Measurements from ENCODE around the gene PDE4C. TPM values are rescaled to one million over a fixed set of nuclear protein-coding genes. Genes with fewer than 3 reads are reported as not detected.

The PDE4C gene
- 69.8 TPM for total RNA-seq (ENCODE audit: unreplicated experiment)
- long read RNA-seq, partial matches to known transcripts = 1 of 7 reads
- long read RNA-seq, other reads (novel, unspliced or antisense) = 6 of 7 reads

DNA sequence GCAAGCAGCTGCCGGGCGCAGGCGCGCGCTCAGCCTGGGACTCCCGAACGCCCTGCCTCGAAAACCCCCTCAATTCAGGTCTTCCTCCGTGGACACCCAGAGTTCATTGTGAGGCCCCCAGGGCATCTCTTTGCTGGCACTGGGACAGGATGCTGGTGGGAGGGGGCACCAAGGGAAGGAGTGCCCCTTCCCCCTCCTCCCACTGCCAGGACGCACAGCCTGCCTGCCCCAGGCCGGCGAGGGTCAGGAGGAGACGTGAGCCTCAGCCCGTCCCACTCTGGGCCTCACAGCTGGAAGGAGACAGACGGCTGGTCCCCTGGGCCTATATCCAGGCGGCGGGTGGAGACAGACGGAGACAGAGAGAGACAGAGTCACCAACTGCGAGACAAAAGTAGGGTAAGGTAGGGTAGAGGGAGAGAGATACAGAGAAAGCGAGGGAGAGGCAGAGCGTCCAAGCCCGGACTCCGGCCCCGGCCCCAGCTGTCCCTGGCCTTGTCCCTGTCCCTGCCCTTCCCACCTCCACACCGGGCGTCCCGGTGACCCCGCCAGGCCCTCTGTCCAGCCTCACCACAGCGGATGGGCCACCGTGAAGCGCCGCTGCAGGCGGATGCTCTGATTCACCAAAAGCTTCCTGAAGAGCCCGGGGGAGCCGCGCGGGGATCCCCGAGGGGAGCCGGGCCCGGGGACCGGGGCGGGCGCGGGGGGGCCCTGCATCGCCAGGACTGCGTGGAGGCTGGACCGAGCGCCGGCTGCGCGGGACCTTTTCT is at the start of gene PDE4C:
TSS of gene PDE4C (minus strand) at position 737 of the 767 bp plus-strand sequence. CDS start at position 714, 23 bp downstream.
- TF ChIP-seq, protein P1, sequence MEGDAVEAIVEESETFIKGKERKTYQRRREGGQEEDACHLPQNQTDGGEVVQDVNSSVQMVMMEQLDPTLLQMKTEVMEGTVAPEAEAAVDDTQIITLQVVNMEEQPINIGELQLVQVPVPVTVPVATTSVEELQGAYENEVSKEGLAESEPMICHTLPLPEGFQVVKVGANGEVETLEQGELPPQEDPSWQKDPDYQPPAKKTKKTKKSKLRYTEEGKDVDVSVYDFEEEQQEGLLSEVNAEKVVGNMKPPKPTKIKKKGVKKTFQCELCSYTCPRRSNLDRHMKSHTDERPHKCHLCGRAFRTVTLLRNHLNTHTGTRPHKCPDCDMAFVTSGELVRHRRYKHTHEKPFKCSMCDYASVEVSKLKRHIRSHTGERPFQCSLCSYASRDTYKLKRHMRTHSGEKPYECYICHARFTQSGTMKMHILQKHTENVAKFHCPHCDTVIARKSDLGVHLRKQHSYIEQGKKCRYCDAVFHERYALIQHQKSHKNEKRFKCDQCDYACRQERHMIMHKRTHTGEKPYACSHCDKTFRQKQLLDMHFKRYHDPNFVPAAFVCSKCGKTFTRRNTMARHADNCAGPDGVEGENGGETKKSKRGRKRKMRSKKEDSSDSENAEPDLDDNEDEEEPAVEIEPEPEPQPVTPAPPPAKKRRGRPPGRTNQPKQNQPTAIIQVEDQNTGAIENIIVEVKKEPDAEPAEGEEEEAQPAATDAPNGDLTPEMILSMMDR (IDR thresholded peaks at IDR 0.05; ENCODE audit: partially characterized antibody, unreplicated experiment) = no peak
- peak; percentile 84 for DNase-seq
- H3K4me1 Mint-ChIP-seq (ENCODE audit: low read depth, unreplicated experiment) = peaks cover 10% of the 10 kb centered on the region
- peak within 1 kb of the TSS; percentile 94 for H3K4me3 Mint-ChIP-seq (ENCODE audit: unreplicated experiment)
- peak within 1 kb of the TSS; percentile 94 for H3K27ac Mint-ChIP-seq (ENCODE audit: unreplicated experiment)
- peaks cover 8% of the 10 kb centered on the region for H3K9me3 Mint-ChIP-seq (ENCODE audit: unreplicated experiment)
- H3K36me3 Mint-ChIP-seq (ENCODE audit: unreplicated experiment) = no peaks in the 10 kb centered on the region
- peaks cover 12% of the 10 kb centered on the region for H3K27me3 Mint-ChIP-seq (ENCODE audit: unreplicated experiment)

DNA sequence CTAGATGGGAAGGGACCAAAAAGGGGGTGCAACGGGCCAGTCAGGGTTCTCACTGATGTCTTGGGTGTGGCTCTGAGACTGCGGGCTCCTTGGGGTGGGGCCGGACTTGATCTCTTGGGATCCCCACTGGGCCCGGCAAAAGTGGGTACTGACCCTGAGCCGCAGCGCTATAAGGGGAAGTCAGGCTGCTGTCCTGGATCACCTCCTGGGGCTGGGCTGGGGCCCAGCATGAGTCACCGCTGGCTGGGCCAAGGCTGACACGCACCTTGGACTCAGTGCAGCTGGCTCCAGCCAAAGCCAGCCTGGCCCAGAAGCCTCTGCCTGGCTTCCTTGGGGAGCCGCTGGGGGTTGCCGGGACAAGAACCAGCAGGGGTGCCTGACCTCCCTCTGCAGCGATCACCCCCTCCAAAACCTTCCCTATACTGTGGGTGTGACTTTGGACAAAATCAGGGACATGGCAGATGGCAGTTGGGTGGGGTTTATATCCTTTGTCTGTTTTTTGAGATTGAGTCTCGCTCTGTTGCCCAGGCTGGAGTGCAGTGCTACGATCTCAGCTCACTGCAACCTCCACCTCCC is 48.6 kb upstream of the PDE4C start:
- H3K4me1 Mint-ChIP-seq (ENCODE audit: low read depth, unreplicated experiment) = peaks cover 8% of the 10 kb centered on the region
- no peak for DNase-seq

DNA sequence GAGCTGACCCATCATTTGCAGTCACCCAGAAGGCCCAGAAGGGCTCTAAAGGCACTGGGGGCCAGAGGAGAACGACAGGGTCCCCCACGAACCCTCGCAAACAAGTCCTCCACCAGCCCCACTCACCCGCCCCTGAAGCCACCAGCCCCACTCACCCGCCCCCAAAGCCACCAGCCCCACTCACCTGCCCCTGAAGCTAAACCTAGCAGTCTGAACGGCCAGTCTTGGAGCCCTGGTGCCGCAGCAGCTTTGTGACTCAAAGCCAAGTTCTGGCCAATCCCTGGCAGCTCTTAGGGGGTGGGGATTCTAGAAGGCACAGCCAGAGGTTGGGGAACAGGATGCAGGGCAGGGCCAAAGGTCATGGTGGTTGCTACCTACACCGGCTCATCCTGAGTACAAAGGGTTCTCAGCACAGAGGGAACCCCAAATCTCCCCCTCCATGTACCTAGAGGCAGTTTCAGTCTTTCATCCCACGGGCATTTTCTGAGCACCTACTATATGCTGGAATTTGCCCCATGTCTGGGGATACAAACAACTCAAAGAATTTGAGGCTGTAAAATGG is 48.1 kb upstream of the PDE4C start, which contains the start of gene IQCN:
TSS of gene IQCN (minus strand) at position 234 of the 562 bp plus-strand sequence. CDS start 4,974 bp downstream, outside the sequence.
- DNase-seq = no peak

More for the DNA sequence above, 48.6 kb upstream of the PDE4C start:
- H3K36me3 Mint-ChIP-seq (ENCODE audit: unreplicated experiment) = peaks cover 8% of the 10 kb centered on the region
- peak overlapping the region; percentile 28 for H3K27ac Mint-ChIP-seq (ENCODE audit: unreplicated experiment)
- no peak overlapping the region for H3K4me3 Mint-ChIP-seq (ENCODE audit: unreplicated experiment)
- H3K27me3 Mint-ChIP-seq (ENCODE audit: unreplicated experiment) = peaks cover 15% of the 10 kb centered on the region
- peaks cover 16% of the 10 kb centered on the region for H3K9me3 Mint-ChIP-seq (ENCODE audit: unreplicated experiment)
- TF ChIP-seq, protein P1 (IDR thresholded peaks at IDR 0.05; ENCODE audit: partially characterized antibody, unreplicated experiment) = no peak

DNA sequence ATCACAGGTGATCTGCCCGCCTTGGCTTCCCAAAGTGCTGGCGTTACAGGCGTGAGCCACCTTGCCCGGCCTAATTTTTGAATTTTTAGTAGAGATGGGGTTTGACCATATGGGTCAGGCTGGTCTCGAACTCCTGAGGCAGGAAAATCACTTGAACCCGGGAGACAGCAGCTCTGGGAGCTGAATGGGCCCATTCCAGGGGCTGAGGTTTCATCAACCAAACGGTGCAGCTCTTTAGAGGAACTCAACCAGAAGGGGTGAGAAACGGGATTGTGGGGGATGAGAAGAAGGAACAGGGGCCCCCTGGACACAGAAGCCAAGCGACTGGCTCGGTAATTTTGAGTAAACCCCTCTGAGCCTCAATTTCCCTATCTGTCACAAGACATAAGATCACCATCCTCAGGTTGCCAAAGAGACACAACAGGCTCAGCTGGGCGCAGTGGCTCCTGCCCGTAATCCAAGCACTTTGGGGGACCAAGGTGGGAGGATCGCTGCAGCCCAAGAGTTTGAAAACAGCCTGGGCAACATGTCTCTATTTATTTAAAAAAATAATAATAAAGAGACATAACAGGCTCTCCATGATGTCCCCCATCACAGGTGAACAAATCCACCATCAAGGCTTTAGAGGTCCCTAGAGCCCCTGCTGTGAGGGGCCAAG is 47.5 kb upstream of the PDE4C start:
- peaks cover 5% of the 10 kb centered on the region for H3K9me3 Mint-ChIP-seq (ENCODE audit: unreplicated experiment)

More for the DNA sequence above, 48.1 kb upstream of the PDE4C start, which contains the start of gene IQCN:
- TF ChIP-seq, protein P1 (IDR thresholded peaks at IDR 0.05; ENCODE audit: partially characterized antibody, unreplicated experiment) = no peak
- H3K36me3 Mint-ChIP-seq (ENCODE audit: unreplicated experiment) = peaks cover 2% of the 10 kb centered on the region
- H3K4me1 Mint-ChIP-seq (ENCODE audit: low read depth, unreplicated experiment) = peaks cover 4% of the 10 kb centered on the region
- H3K9me3 Mint-ChIP-seq (ENCODE audit: unreplicated experiment) = peaks cover 11% of the 10 kb centered on the region
- peak within 1 kb of the TSS; percentile 28 for H3K27ac Mint-ChIP-seq (ENCODE audit: unreplicated experiment)
- peaks cover 9% of the 10 kb centered on the region for H3K27me3 Mint-ChIP-seq (ENCODE audit: unreplicated experiment)
- H3K4me3 Mint-ChIP-seq (ENCODE audit: unreplicated experiment) = no peak within 1 kb of the TSS

More for the DNA sequence above, 47.5 kb upstream of the PDE4C start:
- H3K4me1 Mint-ChIP-seq (ENCODE audit: low read depth, unreplicated experiment) = peaks cover 2% of the 10 kb centered on the region
- TF ChIP-seq, protein P1 (IDR thresholded peaks at IDR 0.05; ENCODE audit: partially characterized antibody, unreplicated experiment) = no peak
- no peak overlapping the region for H3K27ac Mint-ChIP-seq (ENCODE audit: unreplicated experiment)
- peaks cover 4% of the 10 kb centered on the region for H3K27me3 Mint-ChIP-seq (ENCODE audit: unreplicated experiment)
- H3K4me3 Mint-ChIP-seq (ENCODE audit: unreplicated experiment) = no peak overlapping the region
- H3K36me3 Mint-ChIP-seq (ENCODE audit: unreplicated experiment) = no peaks in the 10 kb centered on the region
- no peak for DNase-seq
